HepG2 (cell line): Measurements from ENCODE around the gene AP3D1. TPM values are rescaled to one million over a fixed set of nuclear protein-coding genes. Genes with fewer than 3 reads are reported as not detected.

Experiments
- AFF4 ChIP-seq: sonication (generic); formaldehyde crosslinking; IDR thresholded peaks from 2 replicates; pipeline ENCODE4 v1.4.0; 2020; ENCODE audit warnings: missing genetic modification reagents
- ATAD3A ChIP-seq: sonication (generic); formaldehyde crosslinking; IDR thresholded peaks from 2 replicates; pipeline ENCODE4 v1.4.0; 2020; ENCODE audit warnings: missing genetic modification reagents
- KLF11 ChIP-seq: IDR thresholded peaks from 2 replicates; pipeline ENCODE4 v1.6.1; 2016; ENCODE audit warnings: missing compliant biosample characterization
- KLF9 ChIP-seq: IDR thresholded peaks from 2 replicates; pipeline ENCODE4 v1.6.1; 2016; ENCODE audit warnings: low read depth
- PHF21A ChIP-seq: sonication (generic); formaldehyde crosslinking; IDR thresholded peaks from 2 replicates; pipeline ENCODE4 v1.5.0; 2020; ENCODE audit warnings: mild to moderate bottlenecking, missing genetic modification reagents
- RFX1 ChIP-seq: fragments of 450-650 bp; IDR thresholded peaks from 2 replicates; pipeline ENCODE4 v1.6.1; 2017
- SMAD3 ChIP-seq: sonication (generic); formaldehyde crosslinking; IDR thresholded peaks from 2 replicates; pipeline ENCODE4 v1.4.0; 2020; ENCODE audit warnings: missing genetic modification reagents
- TAF1 ChIP-seq: sonication (generic); formaldehyde crosslinking; IDR thresholded peaks from 2 replicates; pipeline ENCODE4 v1.4.0; 2020; ENCODE audit warnings: missing genetic modification reagents
- ZBTB3 ChIP-seq: sonication (generic); formaldehyde crosslinking; IDR thresholded peaks from 2 replicates; pipeline ENCODE4 v1.4.0; 2020; ENCODE audit warnings: low read depth, mild to moderate bottlenecking, moderate library complexity, missing genetic modification reagents, borderline replicate concordance
- ZFY ChIP-seq: sonication (generic); formaldehyde crosslinking; IDR thresholded peaks from 2 replicates; pipeline ENCODE4 v1.4.0; 2020; ENCODE audit warnings: missing genetic modification reagents
- ZNF234 ChIP-seq: sonication (generic); formaldehyde crosslinking; conservative IDR thresholded peaks from 2 replicates; pipeline ENCODE4 v1.5.1; 2020; ENCODE audit warnings: mild to moderate bottlenecking, missing genetic modification reagents
- ZNF460 ChIP-seq: sonication (generic); formaldehyde crosslinking; IDR thresholded peaks from 2 replicates; pipeline ENCODE4 v1.5.1; 2020; ENCODE audit warnings: missing genetic modification reagents, mild to moderate bottlenecking, borderline replicate concordance
- ZNF547 ChIP-seq: sonication (generic); formaldehyde crosslinking; IDR thresholded peaks from 2 replicates; pipeline ENCODE4 v1.5.1; 2020; ENCODE audit warnings: mild to moderate bottlenecking, missing genetic modification reagents
- ZNF883 ChIP-seq: sonication (generic); formaldehyde crosslinking; IDR thresholded peaks from 2 replicates; pipeline ENCODE4 v1.5.1; 2020; ENCODE audit warnings: mild to moderate bottlenecking, missing genetic modification reagents; ENCODE audit errors: not compliant biosample characterization
- polyA plus RNA-seq, 8 experiments: library from polyadenylated mRNA; depleted of rRNA in 3 of 8; stranded (reverse) in 7 of 8; unstranded in 1 of 8; fragments of >200 nt; fragmentation: Illumina TruSeq in 4 of 8; extraction: Trizol in 4 of 8; gene quantifications; 2 replicates each; pipeline versions ENCODE4 v1.2.1 to v1.2.3, GENCODE V29; 2011 to 2016; ENCODE audit warnings: low read depth in 4 of 8, missing spikeins in 1 of 8, mixed read lengths in 1 of 8; ENCODE audit not compliant: insufficient read depth in 1 of 8
- total RNA-seq, 5 experiments: library from RNA; depleted of rRNA; stranded (reverse); fragments of >200 nt; fragmentation: Illumina TruSeq; extraction: Trizol; gene quantifications; 2 replicates each; pipeline ENCODE4 v1.2.3, GENCODE V29; 2016; ENCODE audit warnings: low read depth in 1 of 5
- TF ChIP-seq, protein P1 (sequence below): fragments of 450-650 bp; IDR thresholded peaks from 2 replicates; pipeline ENCODE4 v1.6.1; 2017; ENCODE audit warnings: mild to moderate bottlenecking
- TF ChIP-seq, protein P2 (sequence below): sonication (generic); formaldehyde crosslinking; IDR thresholded peaks from 2 replicates; pipeline ENCODE4 v1.5.1; 2020; ENCODE audit warnings: mild to moderate bottlenecking, missing genetic modification reagents, moderate library complexity

AP3D1 gene
- total and polyA plus RNA-seq, 2 of the 13 experiments (the other 11 are each of a cell fraction or from before 2014, with no cell fraction given): 68.0 to 82.6 TPM

DNA sequence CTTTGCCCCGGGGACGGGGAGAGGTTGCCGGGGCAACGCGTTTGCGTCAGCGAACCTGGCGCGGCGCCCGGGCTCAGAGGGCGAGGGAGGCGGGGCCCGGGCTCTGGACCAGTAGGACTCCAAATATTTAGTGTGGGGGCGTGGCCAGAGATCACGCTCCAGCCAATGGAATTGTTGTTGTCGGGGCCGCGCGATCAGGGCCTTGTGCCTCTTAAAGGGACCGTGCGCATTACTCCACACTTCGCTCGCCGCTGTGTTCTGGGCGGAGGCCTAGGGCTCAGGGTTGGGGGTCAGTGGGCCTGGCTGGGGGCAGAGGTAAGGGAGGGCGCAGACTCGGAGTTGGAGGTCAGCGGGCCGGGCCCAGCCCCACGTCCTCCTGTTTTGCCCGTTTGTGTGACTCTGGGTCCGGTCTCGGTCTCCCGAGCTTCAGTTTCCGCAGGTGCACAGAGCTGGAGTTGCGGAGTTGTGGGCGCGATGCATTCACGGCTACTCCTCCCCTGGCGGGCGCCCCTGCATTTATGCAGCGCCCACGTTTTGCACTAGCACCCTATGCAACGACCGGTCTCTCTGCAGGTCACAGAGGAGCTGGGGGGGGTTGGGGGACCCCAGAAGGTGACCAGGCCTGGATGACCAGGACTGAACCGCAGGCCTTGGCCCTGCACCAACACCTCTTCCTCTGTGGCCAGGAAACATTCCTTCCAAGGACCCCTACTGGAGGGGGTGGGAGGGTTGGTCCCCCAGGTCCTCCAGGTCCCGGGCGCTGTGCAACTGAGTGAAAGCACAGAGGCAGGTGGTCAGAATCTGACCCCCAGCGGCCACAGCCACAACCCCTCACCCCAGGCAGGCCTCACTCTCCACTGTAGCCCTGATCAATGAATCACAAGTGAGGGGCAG, 89.6 kb downstream of the AP3D1 start (continued):
- TF ChIP-seq, protein P1, sequence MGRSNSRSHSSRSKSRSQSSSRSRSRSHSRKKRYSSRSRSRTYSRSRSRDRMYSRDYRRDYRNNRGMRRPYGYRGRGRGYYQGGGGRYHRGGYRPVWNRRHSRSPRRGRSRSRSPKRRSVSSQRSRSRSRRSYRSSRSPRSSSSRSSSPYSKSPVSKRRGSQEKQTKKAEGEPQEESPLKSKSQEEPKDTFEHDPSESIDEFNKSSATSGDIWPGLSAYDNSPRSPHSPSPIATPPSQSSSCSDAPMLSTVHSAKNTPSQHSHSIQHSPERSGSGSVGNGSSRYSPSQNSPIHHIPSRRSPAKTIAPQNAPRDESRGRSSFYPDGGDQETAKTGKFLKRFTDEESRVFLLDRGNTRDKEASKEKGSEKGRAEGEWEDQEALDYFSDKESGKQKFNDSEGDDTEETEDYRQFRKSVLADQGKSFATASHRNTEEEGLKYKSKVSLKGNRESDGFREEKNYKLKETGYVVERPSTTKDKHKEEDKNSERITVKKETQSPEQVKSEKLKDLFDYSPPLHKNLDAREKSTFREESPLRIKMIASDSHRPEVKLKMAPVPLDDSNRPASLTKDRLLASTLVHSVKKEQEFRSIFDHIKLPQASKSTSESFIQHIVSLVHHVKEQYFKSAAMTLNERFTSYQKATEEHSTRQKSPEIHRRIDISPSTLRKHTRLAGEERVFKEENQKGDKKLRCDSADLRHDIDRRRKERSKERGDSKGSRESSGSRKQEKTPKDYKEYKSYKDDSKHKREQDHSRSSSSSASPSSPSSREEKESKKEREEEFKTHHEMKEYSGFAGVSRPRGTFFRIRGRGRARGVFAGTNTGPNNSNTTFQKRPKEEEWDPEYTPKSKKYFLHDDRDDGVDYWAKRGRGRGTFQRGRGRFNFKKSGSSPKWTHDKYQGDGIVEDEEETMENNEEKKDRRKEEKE: no peak
- TF ChIP-seq ZFY: peak; percentile 90
- peak; percentile 41 for TF ChIP-seq ZNF883 (CRISPR knock-in tag)
- TF ChIP-seq ZNF460 (CRISPR knock-in tag): no peak; the same call in 1 of the 2 replicates
- no peak; the same call in 1 of the 2 replicates for TF ChIP-seq SMAD3 (CRISPR knock-in tag)
- TF ChIP-seq ZNF234 (CRISPR knock-in tag): no peak
- TF ChIP-seq AFF4 (CRISPR knock-in tag): 0 out of 2 replicates have a peak, but pooled peaks have one; percentile 75
- no peak for TF ChIP-seq ZNF547
- no peak for TF ChIP-seq KLF9 (CRISPR knock-in tag)
- 0 out of 2 replicates have a peak, but pooled peaks have one; percentile 41 for TF ChIP-seq ATAD3A
- TF ChIP-seq PHF21A: 0 out of 2 replicates have a peak, but pooled peaks have one; percentile 13
- no peak; the same call in 1 of the 2 replicates for TF ChIP-seq KLF11
- TF ChIP-seq TAF1 (CRISPR knock-in tag): peak; percentile 75
- TF ChIP-seq, protein P2, sequence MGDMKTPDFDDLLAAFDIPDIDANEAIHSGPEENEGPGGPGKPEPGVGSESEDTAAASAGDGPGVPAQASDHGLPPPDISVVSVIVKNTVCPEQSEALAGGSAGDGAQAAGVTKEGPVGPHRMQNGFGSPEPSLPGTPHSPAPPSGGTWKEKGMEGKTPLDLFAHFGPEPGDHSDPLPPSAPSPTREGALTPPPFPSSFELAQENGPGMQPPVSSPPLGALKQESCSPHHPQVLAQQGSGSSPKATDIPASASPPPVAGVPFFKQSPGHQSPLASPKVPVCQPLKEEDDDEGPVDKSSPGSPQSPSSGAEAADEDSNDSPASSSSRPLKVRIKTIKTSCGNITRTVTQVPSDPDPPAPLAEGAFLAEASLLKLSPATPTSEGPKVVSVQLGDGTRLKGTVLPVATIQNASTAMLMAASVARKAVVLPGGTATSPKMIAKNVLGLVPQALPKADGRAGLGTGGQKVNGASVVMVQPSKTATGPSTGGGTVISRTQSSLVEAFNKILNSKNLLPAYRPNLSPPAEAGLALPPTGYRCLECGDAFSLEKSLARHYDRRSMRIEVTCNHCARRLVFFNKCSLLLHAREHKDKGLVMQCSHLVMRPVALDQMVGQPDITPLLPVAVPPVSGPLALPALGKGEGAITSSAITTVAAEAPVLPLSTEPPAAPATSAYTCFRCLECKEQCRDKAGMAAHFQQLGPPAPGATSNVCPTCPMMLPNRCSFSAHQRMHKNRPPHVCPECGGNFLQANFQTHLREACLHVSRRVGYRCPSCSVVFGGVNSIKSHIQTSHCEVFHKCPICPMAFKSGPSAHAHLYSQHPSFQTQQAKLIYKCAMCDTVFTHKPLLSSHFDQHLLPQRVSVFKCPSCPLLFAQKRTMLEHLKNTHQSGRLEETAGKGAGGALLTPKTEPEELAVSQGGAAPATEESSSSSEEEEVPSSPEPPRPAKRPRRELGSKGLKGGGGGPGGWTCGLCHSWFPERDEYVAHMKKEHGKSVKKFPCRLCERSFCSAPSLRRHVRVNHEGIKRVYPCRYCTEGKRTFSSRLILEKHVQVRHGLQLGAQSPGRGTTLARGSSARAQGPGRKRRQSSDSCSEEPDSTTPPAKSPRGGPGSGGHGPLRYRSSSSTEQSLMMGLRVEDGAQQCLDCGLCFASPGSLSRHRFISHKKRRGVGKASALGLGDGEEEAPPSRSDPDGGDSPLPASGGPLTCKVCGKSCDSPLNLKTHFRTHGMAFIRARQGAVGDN (CRISPR knock-in tag): peak; percentile 73; the same call in 1 of the 2 replicates
- TF ChIP-seq RFX1: peak; percentile 97
- TF ChIP-seq ZBTB3: no peak
